AG04450 (cell line): ENCODE measurements around the gene KIAA1671. TPM values are rescaled to one million over a fixed set of nuclear protein-coding genes. Genes with fewer than 3 reads are reported as not detected.

Experiments
- CTCF ChIA-PET: fragments of 300-600, 350-600 bp; formaldehyde crosslinking; extraction: SDS; loops from one replicate; lab custom pipeline; 2022; ENCODE audit warnings: antibody characterized with exemption, inconsistent platforms; lab: Charles Lee
- POLR2A ChIA-PET: fragments of 350-600 bp; formaldehyde crosslinking; extraction: SDS; loops from one replicate; lab custom pipeline; 2021; ENCODE audit warnings: antibody characterized with exemption, inconsistent platforms; lab: Yijun Ruan, JAX
- DNase-seq: peaks from one replicate; pipeline ENCODE4 v3.0.0-alpha.2; 2011; ENCODE audit warnings: low read depth, low spot score
- H3K27ac ChIP-seq: one replicate; pipeline ENCODE4 v1.5.1; 2012; ENCODE audit warnings: low read depth, low read length, control low read depth
- H3K27me3 ChIP-seq: one replicate; pipeline ENCODE4 v1.6.0; 2012; ENCODE audit warnings: low read length; ENCODE audit not compliant: control insufficient read depth, insufficient read depth
- H3K4me3 ChIP-seq: 2 replicates; pipeline ENCODE4 v1.5.1; 2011; ENCODE audit warnings: mild to moderate bottlenecking, low read depth, low read length, control low read depth
- H3K9me3 ChIP-seq: 2 replicates; pipeline ENCODE4 v1.5.1; 2012; ENCODE audit warnings: low read length; ENCODE audit not compliant: control insufficient read depth, insufficient read depth
- polyA plus RNA-seq: library from polyadenylated mRNA; depleted of rRNA; stranded (reverse); fragments of >200 nt; gene quantifications from 2 replicates; pipeline ENCODE4 v1.2.3, GENCODE V29; 2011
- TF ChIP-seq, protein P1 (sequence below): IDR thresholded peaks from 2 replicates; pipeline ENCODE4 v1.5.1; 2011; ENCODE audit warnings: low read depth, low read length, control low read depth, inconsistent platforms

Gene KIAA1671
- polyA plus RNA-seq, 1 experiment = 0.02 TPM

DNA sequence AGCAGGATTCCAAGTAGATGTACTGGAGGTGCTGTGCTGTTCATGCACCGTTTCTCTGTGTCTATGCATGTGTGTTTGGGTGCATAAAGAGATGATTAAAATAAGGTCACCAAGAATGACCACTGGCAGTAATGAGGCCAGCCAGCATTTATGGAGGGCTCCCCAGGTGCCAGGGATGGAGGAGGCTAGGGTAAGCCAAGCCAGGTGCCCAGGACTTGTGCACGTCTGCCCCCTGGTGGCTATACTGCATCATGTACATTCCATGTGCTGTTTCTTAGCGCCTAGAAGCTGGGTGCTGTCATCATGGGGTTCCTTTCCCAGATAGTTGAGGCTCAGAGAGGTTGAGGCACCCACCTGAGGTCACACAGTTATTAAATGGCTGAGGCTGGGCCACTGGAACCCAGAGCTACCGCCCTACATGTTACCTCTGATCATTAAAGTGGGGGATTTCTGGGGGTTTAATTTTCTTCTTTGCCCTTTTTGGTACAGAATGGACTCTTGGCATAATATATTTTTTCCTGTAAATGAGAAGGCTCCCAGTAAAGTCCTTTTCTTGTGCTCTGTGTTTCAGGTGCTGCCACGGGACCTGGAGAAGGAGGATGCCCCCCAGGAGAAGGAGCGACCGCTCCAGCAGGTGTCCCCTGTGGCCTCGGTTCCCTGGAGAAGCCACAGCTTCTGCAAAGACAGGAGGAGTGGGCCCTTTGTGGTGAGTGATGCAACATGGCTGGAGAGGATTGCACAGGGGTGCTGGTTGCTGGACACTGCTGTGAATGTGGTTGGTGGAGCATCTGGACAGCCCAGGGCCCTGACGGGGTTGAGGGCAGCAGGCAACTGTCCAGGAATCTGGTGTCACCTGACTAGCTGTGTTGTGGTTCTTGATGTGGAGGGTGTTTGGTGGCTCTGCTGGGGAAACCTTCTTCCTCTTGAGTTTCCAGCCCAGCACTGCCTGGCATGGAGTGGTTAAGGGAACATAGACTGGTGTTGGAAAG lies 96.4 kb downstream of the KIAA1671 start:
- no peak for DNase-seq
- POLR2A ChIA-PET = no interaction called here
- TF ChIP-seq, protein P1, sequence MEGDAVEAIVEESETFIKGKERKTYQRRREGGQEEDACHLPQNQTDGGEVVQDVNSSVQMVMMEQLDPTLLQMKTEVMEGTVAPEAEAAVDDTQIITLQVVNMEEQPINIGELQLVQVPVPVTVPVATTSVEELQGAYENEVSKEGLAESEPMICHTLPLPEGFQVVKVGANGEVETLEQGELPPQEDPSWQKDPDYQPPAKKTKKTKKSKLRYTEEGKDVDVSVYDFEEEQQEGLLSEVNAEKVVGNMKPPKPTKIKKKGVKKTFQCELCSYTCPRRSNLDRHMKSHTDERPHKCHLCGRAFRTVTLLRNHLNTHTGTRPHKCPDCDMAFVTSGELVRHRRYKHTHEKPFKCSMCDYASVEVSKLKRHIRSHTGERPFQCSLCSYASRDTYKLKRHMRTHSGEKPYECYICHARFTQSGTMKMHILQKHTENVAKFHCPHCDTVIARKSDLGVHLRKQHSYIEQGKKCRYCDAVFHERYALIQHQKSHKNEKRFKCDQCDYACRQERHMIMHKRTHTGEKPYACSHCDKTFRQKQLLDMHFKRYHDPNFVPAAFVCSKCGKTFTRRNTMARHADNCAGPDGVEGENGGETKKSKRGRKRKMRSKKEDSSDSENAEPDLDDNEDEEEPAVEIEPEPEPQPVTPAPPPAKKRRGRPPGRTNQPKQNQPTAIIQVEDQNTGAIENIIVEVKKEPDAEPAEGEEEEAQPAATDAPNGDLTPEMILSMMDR = peak; percentile 79

DNA sequence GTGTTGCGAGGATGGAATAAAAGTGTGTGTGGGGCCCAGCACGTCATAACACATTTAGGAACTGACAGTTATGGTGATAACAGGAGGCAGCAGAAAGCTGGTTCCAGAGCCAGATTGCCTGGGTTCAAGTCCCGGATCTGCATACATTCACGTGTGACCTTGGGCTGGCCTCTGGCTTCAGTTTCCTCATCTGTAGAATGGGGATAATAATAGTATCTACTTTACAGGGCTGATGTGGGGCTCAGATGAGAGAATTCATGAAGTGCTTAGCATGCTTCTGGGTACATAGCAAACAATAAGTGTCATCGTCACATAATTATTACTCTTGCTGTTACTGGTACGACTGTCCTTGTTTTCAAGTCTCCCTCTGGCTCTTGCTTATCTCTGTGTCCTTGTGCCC lies 97.3 kb downstream of the KIAA1671 start:
- Histone ChIP-seq H3K9me3 (peaks cover 8% of the 10 kb centered on the region; the same call in 1 of the 2 replicates), H3K27me3 (no peaks in the 10 kb centered on the region), H3K4me3 (no peak overlapping the region), H3K27ac (no peak overlapping the region)
- DNase-seq = no peak
- TF ChIP-seq, protein P1 = no peak
- ChIA-PET CTCF (interaction anchor here (0.8 to 5.9 kb wide), 3 partner anchors 111 to 279 kb away, joined by 3 to 63 read pairs (median 3); no protein-coding TSS in a partner anchor), POLR2A (no interaction called here)

More for the DNA sequence above, 96.4 kb downstream of the KIAA1671 start:
- no peak overlapping the region for H3K27ac ChIP-seq
- CTCF ChIA-PET = interaction anchor here (0.7 to 5.9 kb wide), 6 partner anchors 89 to 283 kb away, joined by 3 to 63 read pairs (median 4); no protein-coding TSS in a partner anchor
- peaks cover 8% of the 10 kb centered on the region; the same call in 1 of the 2 replicates for H3K9me3 ChIP-seq
- no peaks in the 10 kb centered on the region for H3K27me3 ChIP-seq
- H3K4me3 ChIP-seq = no peak overlapping the region

DNA sequence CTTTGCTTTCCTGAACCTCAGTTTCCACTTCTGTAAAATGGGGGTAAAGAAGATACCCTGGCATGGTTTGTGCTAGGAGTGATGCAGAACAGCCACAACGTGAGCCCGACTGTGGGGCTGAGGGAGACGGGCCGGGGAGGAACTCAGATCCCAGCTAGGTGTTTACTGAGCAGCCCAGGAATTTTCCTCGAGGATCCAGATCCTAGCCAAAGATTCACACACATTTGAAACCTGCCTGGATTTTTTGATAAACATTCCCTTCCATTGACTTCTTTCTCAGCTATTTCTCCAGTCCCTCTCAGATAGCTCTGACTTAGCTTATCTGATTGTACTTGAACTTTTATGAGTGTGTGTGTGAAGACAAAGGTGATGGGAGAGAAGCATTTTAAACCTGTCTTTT lies 98.0 kb downstream of the KIAA1671 start:
- Histone ChIP-seq H3K27ac (no peak overlapping the region), H3K9me3 (peaks cover 8% of the 10 kb centered on the region; the same call in 1 of the 2 replicates), H3K27me3 (no peaks in the 10 kb centered on the region), H3K4me3 (no peak overlapping the region)
- DNase-seq = no peak
- TF ChIP-seq, protein P1 = no peak
- CTCF ChIA-PET = interaction anchor here (1.0 to 5.9 kb wide), 2 partner anchors 8 to 280 kb away, joined by 3 to 63 read pairs; no protein-coding TSS in a partner anchor
- POLR2A ChIA-PET = no interaction called here

DNA sequence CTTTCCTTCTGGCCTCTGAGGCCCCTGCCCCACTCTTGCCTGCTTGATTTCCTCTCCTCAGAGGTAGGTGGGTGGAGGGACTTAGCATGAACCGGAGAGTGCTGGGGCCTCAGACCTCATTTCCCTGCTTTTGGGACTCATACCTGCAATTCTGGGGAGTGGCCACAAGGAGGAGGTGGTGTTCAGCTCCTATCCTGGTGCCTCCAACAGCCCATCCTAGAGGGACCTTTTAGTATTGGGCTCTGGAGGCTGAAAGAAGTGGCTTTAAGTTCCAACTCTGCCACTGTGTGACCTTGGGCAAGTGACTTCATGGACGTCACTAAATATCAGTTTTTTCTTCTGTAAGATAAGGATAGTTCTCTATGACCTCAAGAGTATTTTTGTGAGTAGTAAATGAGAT lies 98.6 kb downstream of the KIAA1671 start:
- Histone ChIP-seq H3K27ac (no peak overlapping the region), H3K4me3 (no peak overlapping the region), H3K27me3 (no peaks in the 10 kb centered on the region), H3K9me3 (peaks cover 8% of the 10 kb centered on the region; the same call in 1 of the 2 replicates)
- TF ChIP-seq, protein P1 = peak; percentile 17; the same call in 1 of the 2 replicates
- ChIA-PET POLR2A (no interaction called here), CTCF (interaction anchor here (1.0 to 5.9 kb wide), 2 partner anchors 9 to 281 kb away, joined by 3 to 63 read pairs; no protein-coding TSS in a partner anchor)
- DNase-seq = no peak
